Spleen (tissue), 7 donors: ENCODE results near the gene PDE1A.

Experiments used
- CTCF ChIP-seq, 11 experiments: fragments of 200-600 bp in 7 of 11; fragments of 450-650 bp in 4 of 11; sonication (generic) in 4 of 11; IDR thresholded peaks in 8 of 11; conservative IDR thresholded peaks in 3 of 11; 1 replicate in 7 of 11; 2 replicates in 4 of 11; pipeline versions ENCODE4 v1.4.0 to v1.8.0; 2016 to 2021; ENCODE audit warnings: antibody characterized with exemption in 11 of 11, inconsistent platforms in 4 of 11, mild to moderate bottlenecking in 1 of 11
- POLR2A ChIP-seq, 3 donors: fragments of 450-650 bp; IDR thresholded peaks; one replicate each; pipeline ENCODE4 v1.5.1; 2017; ENCODE audit warnings: antibody characterized with exemption in 3 of 3, mild to moderate bottlenecking in 1 of 3
- POLR2AphosphoS5 ChIP-seq, 3 donors: sonication (generic); formaldehyde crosslinking; IDR thresholded peaks; one replicate each; pipeline ENCODE4 v1.5.1; 2017; ENCODE audit warnings: antibody characterized with exemption in 3 of 3
- donor health status: DM: no; HTN: no; CAD: no; lungs with moderate emphysema.
- donor health status: DM: no; HTN: no; CAD: no.
- donor health status: DM: no; HTN: no; CAD: no.

DNA sequence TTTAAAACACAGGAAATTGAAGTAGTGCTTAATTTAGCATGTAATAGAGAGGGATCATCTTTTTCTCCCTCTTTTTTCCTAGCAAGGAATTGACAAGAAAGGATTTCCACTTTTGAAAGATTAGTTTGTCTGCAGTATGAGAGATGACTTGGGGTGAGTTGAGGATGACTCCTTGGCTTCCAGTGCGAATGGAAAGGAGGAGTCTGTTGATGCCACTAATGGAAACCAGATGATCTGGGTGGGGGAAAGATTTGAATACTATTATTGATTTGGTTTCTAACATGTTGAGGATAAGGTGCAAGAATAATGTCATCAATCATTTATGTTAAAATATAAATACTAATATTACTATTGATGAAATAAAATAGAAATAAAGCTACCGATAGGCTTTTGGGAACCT is 235.8 kb downstream of the PDE1A start:
- TF ChIP-seq CTCF (IDR thresholded peaks at IDR 0.05 in 8 of 11, conservative IDR thresholded peaks at IDR 0.05 in 3 of 11) (no peak), POLR2A (IDR thresholded peaks at IDR 0.05) (no peak), POLR2AphosphoS5 (IDR thresholded peaks at IDR 0.05) (no peak)
